Activated CD4-positive, alpha-beta memory T cell treated with anti-CD3 and anti-CD28 coated beads for 36 hours (primary cell): ENCODE results near the gene LIMS1. TPM values are rescaled to one million over a fixed set of nuclear protein-coding genes. Genes with fewer than 3 reads are reported as not detected.

Experiments
- CTCF ChIA-PET: fragments of 350-600 bp; sonication (Branson Sonifier 250); formaldehyde crosslinking; loops from one replicate; lab custom pipeline; 2021; ENCODE audit warnings: antibody characterized with exemption, inconsistent platforms; lab: Charles Lee
- POLR2A ChIA-PET: fragments of 350-600 bp; sonication (Branson Sonifier 250); formaldehyde crosslinking; loops from one replicate; lab custom pipeline; 2021; ENCODE audit warnings: antibody characterized with exemption; lab: Charles Lee
- DNase-seq: peaks from one replicate; pipeline ENCODE4 v3.0.0-alpha.2; 2020
- H3K27ac Mint-ChIP-seq: one replicate; pipeline ENCODE4 v1.8.0; 2021; ENCODE audit warnings: mixed read lengths
- H3K27me3 Mint-ChIP-seq: one replicate; pipeline ENCODE4 v1.8.0; 2021; ENCODE audit warnings: mixed read lengths
- H3K36me3 Mint-ChIP-seq: one replicate; pipeline ENCODE4 v1.8.0; 2021; ENCODE audit warnings: mixed read lengths
- H3K4me1 Mint-ChIP-seq: one replicate; pipeline ENCODE4 v1.8.0; 2021; ENCODE audit warnings: low read depth, mixed read lengths
- H3K4me3 Mint-ChIP-seq: one replicate; pipeline ENCODE4 v1.8.0; 2021; ENCODE audit warnings: mild to moderate bottlenecking, mixed read lengths
- H3K9me3 Mint-ChIP-seq: one replicate; pipeline ENCODE4 v1.8.0; 2021; ENCODE audit warnings: mixed read lengths
- intact Hi-C: fragments of 100-400 bp; cut with micrococcal nuclease; formaldehyde crosslinking; loops from one replicate; pipeline ENCODE4 v1.15.1; 2023
- total RNA-seq, 2 experiments: library from RNA; stranded (reverse); gene quantifications; one replicate each; pipeline ENCODE4 v1.2.3, GENCODE V29; 2021

LIMS1 gene
- total RNA-seq, 2 experiments from 2014 or later, result 102 to 104 TPM

GRCh38 chr2:108626995-108627394, 92.7 kb downstream of the LIMS1 start:
- no peak overlapping the region for H3K4me3 Mint-ChIP-seq
- H3K4me1 Mint-ChIP-seq, result peaks cover 75% of the 10 kb centered on the region
- DNase-seq, result no peak
- no peaks in the 10 kb centered on the region for H3K9me3 Mint-ChIP-seq
- ChIA-PET CTCF (interaction anchor here (1.0 to 8.8 kb wide), 3 partner anchors 9 to 17 kb away, joined by 3 to 129 read pairs (median 4); no protein-coding TSS in a partner anchor), POLR2A (interaction anchor here (0.7 to 7.2 kb wide), 2 partner anchors 10 to 16 kb away, joined by 3 to 70 read pairs; no protein-coding TSS in a partner anchor)
- intact Hi-C loops, result loop anchor here (2.0 to 5.0 kb wide), 2 partner anchors 14 to 35 kb away; no protein-coding TSS in a partner anchor
- H3K36me3 Mint-ChIP-seq, result peaks cover 17% of the 10 kb centered on the region
- H3K27ac Mint-ChIP-seq, result peak overlapping the region; percentile 56
- no peaks in the 10 kb centered on the region for H3K27me3 Mint-ChIP-seq

- peak overlapping the region; percentile 25 for H3K4me3 Mint-ChIP-seq
- ChIA-PET CTCF (interaction anchor here (0.8 to 2.7 kb wide), 4 partner anchors 9 to 15 kb away, joined by 4 to 28 read pairs (median 16); no protein-coding TSS in a partner anchor), POLR2A (interaction anchor here (0.6 to 7.2 kb wide), 4 partner anchors 9 to 17 kb away, joined by 3 to 70 read pairs (median 6); no protein-coding TSS in a partner anchor)
- peaks cover 17% of the 10 kb centered on the region for H3K36me3 Mint-ChIP-seq
- H3K27me3 Mint-ChIP-seq, result no peaks in the 10 kb centered on the region
- H3K9me3 Mint-ChIP-seq, result no peaks in the 10 kb centered on the region
- DNase-seq, result no peak
- H3K4me1 Mint-ChIP-seq, result peaks cover 83% of the 10 kb centered on the region
- peak overlapping the region; percentile 85 for H3K27ac Mint-ChIP-seq
- intact Hi-C loops, result loop anchor here (1.0 to 5.0 kb wide), 3 partner anchors 8 to 36 kb away; no protein-coding TSS in a partner anchor
Observed at GRCh38 chr2:108627911-108628567, 93.8 kb downstream of the LIMS1 start.

DNA sequence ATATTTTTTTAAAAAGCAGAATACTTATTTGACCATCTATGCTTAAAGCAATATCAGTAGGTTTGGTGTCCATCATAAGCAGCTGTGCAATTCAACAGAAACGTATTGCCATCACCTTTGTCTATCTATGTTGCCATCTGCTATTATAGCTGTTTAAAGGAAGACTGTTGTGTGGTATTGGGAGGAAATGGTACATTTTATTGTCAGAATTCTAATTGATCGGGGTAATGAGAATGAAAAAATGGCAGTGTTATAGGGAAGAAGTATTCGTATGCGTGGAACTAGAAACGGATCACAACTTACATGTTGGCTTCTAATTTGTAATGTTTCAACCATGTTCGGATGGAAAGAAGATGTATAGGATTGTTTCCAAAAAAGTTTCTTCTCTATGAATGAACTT, 94.7 kb downstream of the LIMS1 start:
- intact Hi-C loops, result loop anchor here (1.0 to 5.0 kb wide), 4 partner anchors 7 to 37 kb away; no protein-coding TSS in a partner anchor
- POLR2A ChIA-PET, result interaction anchor here (0.8 to 7.2 kb wide), 6 partner anchors 8 to 36 kb away, joined by 3 to 70 read pairs (median 7); no protein-coding TSS in a partner anchor

GRCh38 chr2:108629417-108629816, 95.1 kb downstream of the LIMS1 start:
- Mint-ChIP-seq H3K27ac (peak overlapping the region; percentile 85), H3K4me1 (peaks cover 83% of the 10 kb centered on the region), H3K36me3 (peaks cover 13% of the 10 kb centered on the region), H3K4me3 (peak overlapping the region; percentile 25), H3K9me3 (no peaks in the 10 kb centered on the region), H3K27me3 (no peaks in the 10 kb centered on the region)
- intact Hi-C loops, result loop anchor here (1.0 to 5.0 kb wide), 3 partner anchors 8 to 37 kb away; no protein-coding TSS in a partner anchor
- ChIA-PET CTCF (interaction anchor here (0.8 to 2.7 kb wide), 9 partner anchors 7 to 35 kb away, joined by 3 to 28 read pairs (median 6); no protein-coding TSS in a partner anchor), POLR2A (interaction anchor here (0.8 to 7.2 kb wide), 6 partner anchors 9 to 36 kb away, joined by 3 to 70 read pairs (median 7); no protein-coding TSS in a partner anchor)
- DNase-seq, result no peak

More for the DNA sequence above, 94.7 kb downstream of the LIMS1 start:
- peak overlapping the region; percentile 85 for H3K27ac Mint-ChIP-seq
- H3K4me1 Mint-ChIP-seq, result peaks cover 83% of the 10 kb centered on the region
- CTCF ChIA-PET, result interaction anchor here (0.8 to 2.7 kb wide), 9 partner anchors 8 to 35 kb away, joined by 3 to 28 read pairs (median 6); no protein-coding TSS in a partner anchor
- no peaks in the 10 kb centered on the region for H3K27me3 Mint-ChIP-seq
- DNase-seq, result no peak
- H3K9me3 Mint-ChIP-seq, result no peaks in the 10 kb centered on the region
- peak overlapping the region; percentile 25 for H3K4me3 Mint-ChIP-seq
- H3K36me3 Mint-ChIP-seq, result peaks cover 16% of the 10 kb centered on the region

DNA sequence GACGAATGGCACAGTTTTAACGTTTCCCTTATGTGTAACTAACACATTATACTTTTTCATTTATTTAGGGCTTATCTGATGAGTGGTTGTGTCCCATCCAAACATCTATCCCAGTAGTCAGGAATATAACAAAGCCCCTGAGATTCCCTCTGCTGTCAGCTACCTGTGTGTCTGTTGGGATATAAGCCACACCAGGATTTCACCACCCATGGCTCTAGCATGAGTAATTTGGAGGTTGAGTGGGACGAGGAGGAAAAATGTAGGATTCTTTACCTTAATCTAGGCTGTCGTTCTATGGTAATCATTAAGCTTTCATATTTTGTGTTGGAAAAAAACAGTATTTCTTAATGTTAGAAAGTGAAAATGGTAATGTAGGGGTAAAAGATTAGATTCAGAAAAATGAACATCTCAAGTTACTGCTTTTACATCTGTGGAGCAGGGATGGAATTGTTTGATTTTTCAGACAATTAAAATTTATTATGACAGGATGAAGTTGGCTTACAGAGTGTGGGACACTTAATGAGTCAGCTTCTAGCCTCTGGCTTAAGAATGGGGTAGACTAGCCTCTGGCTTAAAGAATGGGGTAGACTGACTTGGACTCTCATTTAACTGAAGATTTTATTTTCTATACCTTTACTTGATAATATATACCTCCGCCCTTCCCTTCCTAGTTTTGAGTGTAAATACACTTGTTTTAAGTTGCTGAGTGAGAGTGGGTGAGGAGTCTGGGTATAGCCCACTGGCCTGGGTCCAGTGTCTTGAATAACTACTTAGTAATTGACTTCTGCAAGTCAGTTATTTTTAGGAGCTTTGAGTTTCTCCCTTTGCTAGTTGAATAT, 96.5 kb downstream of the LIMS1 start:
- H3K27me3 Mint-ChIP-seq, result no peaks in the 10 kb centered on the region
- peak overlapping the region; percentile 85 for H3K27ac Mint-ChIP-seq
- peaks cover 88% of the 10 kb centered on the region for H3K4me1 Mint-ChIP-seq
- peaks cover 12% of the 10 kb centered on the region for H3K36me3 Mint-ChIP-seq
- intact Hi-C loops, result loop anchor here (1.0 kb wide), 1 partner anchor 10 kb away; no protein-coding TSS in a partner anchor
- DNase-seq, result no peak
- H3K9me3 Mint-ChIP-seq, result no peaks in the 10 kb centered on the region
- ChIA-PET POLR2A (interaction anchor here (1.1 to 7.2 kb wide), 3 partner anchors 10 to 19 kb away, joined by 3 to 70 read pairs (median 24); no protein-coding TSS in a partner anchor), CTCF (interaction anchor here (0.9 to 1.7 kb wide), 2 partner anchors 10 to 15 kb away, joined by 3 to 5 read pairs; no protein-coding TSS in a partner anchor)
- H3K4me3 Mint-ChIP-seq, result no peak overlapping the region

DNA sequence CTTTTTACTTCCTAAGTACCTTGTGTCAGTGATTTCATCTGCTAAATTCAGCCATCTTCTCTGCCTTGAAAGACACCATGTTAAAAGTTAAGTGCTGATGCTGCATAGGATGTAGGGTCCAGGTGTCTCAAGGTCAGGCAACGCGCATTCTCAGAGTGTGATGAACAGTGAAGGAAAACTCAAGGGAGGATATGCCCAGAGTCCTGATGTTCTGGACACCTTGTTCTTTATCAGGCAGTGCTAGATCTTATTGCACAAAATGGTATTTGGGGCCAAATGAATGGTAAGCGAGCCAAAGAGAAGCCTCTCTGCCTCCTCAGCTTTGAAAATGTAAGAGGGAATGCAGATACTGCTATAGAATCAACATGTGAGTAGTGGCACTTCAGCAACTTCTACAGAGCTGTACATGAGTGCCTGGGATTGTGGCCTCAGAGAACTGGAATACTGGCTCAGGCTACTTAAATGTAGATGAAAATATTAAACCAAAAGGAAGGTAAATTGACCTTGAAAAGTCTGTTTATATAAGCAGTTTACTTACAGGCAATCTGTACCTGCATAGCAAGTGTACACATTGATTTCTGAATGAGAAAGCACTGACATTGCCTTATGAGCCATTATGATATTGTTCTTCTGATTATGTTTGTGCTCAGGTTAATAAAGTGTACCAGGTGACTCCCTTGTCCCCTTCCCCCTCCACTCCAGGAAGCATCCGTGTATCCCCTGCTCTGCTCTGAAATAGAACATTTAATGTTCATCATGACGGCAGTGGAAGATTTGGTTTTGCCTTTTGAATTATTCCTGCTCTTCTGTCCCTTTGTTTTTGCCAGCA, 98.3 kb downstream of the LIMS1 start:
- no peak for DNase-seq
- Mint-ChIP-seq H3K9me3 (no peaks in the 10 kb centered on the region), H3K27ac (peak overlapping the region; percentile 16), H3K4me3 (no peak overlapping the region), H3K27me3 (no peaks in the 10 kb centered on the region), H3K4me1 (peaks cover 96% of the 10 kb centered on the region), H3K36me3 (peaks cover 12% of the 10 kb centered on the region)
- ChIA-PET POLR2A (no interaction called here), CTCF (interaction anchor here (5.5 to 9.7 kb wide), 3 partner anchors 10 to 27 kb away, joined by 129 to 237 read pairs (median 137); no protein-coding TSS in a partner anchor)
- intact Hi-C loops, result no loop called here

- H3K9me3 Mint-ChIP-seq, result no peaks in the 10 kb centered on the region
- no peaks in the 10 kb centered on the region for H3K27me3 Mint-ChIP-seq
- H3K27ac Mint-ChIP-seq, result peak overlapping the region; percentile 35
- peaks cover 94% of the 10 kb centered on the region for H3K4me1 Mint-ChIP-seq
- H3K4me3 Mint-ChIP-seq, result peak overlapping the region; percentile 20
- ChIA-PET CTCF (interaction anchor here (1.3 to 9.7 kb wide), 4 partner anchors 10 to 28 kb away, joined by 3 to 237 read pairs (median 133); no protein-coding TSS in a partner anchor), POLR2A (interaction anchor here (0.7 to 1.4 kb wide), 2 partner anchors 12 to 21 kb away, joined by 3 to 11 read pairs; no protein-coding TSS in a partner anchor)
- H3K36me3 Mint-ChIP-seq, result peaks cover 14% of the 10 kb centered on the region
- no peak for DNase-seq
- intact Hi-C loops, result no loop called here
Observed at GRCh38 chr2:108633409-108633808, 99.1 kb downstream of the LIMS1 start.

DNA sequence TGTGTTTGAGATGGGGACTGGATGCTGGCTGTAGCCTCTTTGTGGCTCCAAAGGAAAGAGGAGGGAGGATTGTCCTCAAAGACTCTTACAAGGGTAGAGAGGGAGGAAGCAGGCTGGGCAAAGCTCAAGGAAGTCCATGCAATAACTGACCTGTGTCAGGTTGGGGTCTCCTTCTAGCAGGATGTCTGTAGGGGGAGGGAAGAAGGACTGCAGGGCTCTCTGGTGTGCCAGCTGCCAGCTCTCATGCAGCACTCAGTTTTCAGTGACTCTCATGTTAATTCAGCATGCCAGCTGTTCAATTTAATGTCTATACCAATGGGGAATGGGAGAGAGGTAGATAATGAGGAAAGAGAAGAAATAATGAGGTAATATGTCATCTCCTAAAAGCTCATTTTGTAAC, 99.7 kb downstream of the LIMS1 start:
- H3K9me3 Mint-ChIP-seq, result no peaks in the 10 kb centered on the region
- ChIA-PET POLR2A (interaction anchor here (0.7 to 1.4 kb wide), 2 partner anchors 13 to 22 kb away, joined by 3 to 11 read pairs; no protein-coding TSS in a partner anchor), CTCF (interaction anchor here (1.2 to 9.7 kb wide), 5 partner anchors 9 to 40 kb away, joined by 3 to 237 read pairs (median 129); no protein-coding TSS in a partner anchor)
- peaks cover 16% of the 10 kb centered on the region for H3K36me3 Mint-ChIP-seq
- no peak for DNase-seq
- intact Hi-C loops, result no loop called here
- peak overlapping the region; percentile 19 for H3K27ac Mint-ChIP-seq
- H3K27me3 Mint-ChIP-seq, result no peaks in the 10 kb centered on the region
- H3K4me3 Mint-ChIP-seq, result no peak overlapping the region
- H3K4me1 Mint-ChIP-seq, result peaks cover 90% of the 10 kb centered on the region

- POLR2A ChIA-PET, result interaction anchor here (1.4 to 4.0 kb wide), 4 partner anchors 14 to 23 kb away, joined by 7 to 21 read pairs (median 10); no protein-coding TSS in a partner anchor
- intact Hi-C loops, result no loop called here
Observed at GRCh38 chr2:108634576-108635160, 100.4 kb downstream of the LIMS1 start.

More at GRCh38 chr2:108634576-108635160, 100.4 kb downstream of the LIMS1 start:
- Mint-ChIP-seq H3K27ac (peak overlapping the region; percentile 19), H3K4me1 (peaks cover 90% of the 10 kb centered on the region), H3K27me3 (no peaks in the 10 kb centered on the region), H3K36me3 (peaks cover 15% of the 10 kb centered on the region), H3K9me3 (no peaks in the 10 kb centered on the region), H3K4me3 (no peak overlapping the region)
- CTCF ChIA-PET, result interaction anchor here (0.6 to 9.7 kb wide), 7 partner anchors 9 to 439 kb away, joined by 3 to 237 read pairs (median 4); no protein-coding TSS in a partner anchor
- DNase-seq, result no peak
